ENCODE measurements around the gene SCAF8.
"Not testable (repeated sequence)": the region's sequence is repeated elsewhere in the genome, so short reads cannot be mapped to it uniquely, and the experiment has no call there.

The SCAF8 gene

DNA sequence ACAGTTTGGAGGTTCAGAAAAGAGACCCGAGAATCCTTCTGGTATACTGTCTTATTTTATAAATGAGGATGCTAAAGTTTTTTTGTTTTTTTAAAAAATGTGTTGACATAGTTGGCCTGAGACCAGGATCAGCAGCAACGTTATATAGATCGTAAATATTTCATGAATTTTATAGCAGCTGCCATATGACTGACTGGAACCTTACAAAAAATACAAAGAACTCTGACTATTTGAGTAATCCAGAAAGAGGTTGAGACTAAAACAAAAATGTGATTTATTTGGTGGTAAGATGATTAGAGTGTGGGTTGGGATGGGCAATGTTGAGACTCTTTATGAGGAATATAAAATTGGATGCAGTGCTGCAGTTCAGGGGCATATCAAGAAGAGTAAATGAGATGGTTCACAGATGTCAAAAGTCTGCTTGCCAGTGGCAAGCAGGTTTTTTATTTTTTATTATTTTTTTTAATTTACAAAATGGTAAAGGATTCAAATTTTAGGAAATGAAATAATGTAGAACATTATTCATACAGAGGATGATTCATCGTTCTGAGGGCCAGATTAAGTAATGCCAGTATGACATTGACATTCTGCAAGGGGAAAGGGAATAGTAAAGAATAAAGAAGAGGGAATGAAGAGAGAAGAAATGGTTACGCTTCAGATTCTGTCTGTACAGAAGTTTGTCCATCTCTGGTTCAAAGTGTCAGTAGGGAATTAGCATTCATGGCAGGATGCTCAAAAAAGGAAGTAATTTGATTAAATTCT is 58.5 kb downstream of the SCAF8 start:
- DNase-seq: no peak

GRCh38 chr6:154792325-154792724 is 59.1 kb downstream of the SCAF8 start:
- no peak for DNase-seq

- no peak for DNase-seq
Observed at GRCh38 chr6:154792761-154793160, 59.5 kb downstream of the SCAF8 start.

DNA sequence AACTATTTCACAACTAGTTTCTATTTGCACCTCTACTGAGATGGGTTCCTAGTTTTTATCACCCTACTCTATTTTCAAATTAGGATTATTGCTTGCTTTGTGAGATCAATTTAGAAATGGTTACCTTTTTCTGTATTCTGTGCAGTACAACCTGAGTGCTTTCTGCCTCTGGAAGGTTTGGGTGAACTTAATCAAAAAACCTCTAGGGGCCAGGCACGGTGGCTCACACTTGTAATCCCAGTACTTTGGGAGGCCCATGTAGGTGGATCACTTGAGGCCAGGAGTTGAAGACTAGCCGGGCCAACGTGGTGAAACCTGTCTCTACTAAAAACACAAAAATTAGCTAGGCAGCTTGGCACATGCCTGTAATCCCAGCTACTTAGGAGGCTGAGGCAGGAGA is 63.3 kb downstream of the SCAF8 start:
- no peak for DNase-seq

DNA sequence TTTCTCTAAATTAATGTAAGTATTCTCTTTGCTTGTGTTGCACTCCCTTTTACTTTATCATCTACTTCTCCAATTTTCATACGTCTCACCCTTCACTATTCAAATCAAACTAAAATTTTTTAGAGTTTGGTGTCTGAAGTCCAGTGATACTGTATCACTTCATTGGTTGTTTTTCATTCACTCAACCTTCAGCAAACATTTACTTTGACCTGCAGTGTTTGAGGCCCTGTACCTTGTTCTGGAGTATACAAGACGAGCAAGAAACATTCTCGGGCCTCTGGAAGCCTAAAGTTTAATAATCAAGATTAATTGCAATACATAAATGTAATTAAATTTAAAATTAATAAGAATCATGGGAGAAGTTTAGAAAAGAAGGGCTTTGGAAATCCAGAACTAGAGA is 64.6 kb downstream of the SCAF8 start:
- no peak for DNase-seq

- no peak for DNase-seq
Observed at GRCh38 chr6:154800338-154800737, 67.1 kb downstream of the SCAF8 start.

DNA sequence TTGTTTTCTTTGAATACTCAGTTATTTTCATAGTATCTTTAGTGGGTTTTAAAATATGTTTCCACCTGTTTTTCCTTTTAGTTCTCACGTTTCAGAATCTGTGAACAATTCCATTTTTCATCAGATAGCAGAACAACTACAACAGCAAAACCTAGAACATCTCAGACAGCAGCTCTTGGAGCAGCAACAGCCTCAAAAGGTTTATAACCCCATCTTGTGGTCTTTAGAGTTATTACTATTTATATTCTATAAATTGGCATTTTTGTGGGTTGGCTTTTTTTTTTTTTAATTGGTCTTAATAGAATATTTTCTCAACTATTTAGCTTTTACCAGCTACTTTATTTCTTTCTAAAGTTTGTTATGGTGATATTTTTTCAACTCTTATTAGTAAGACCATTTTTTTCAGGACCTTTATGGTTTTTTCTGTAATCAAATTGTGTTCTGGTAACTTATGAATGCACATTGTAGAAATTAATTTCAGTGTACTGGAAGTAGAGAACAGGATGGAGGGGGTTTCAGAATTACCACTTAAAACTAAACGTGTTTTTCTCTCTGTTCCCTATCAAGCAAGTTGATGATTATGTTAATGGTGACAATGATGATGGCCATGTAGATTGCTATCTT is 72.2 kb downstream of the SCAF8 start:
- no peak for DNase-seq

GRCh38 chr6:154806804-154807203 is 73.6 kb downstream of the SCAF8 start:
- no peak for DNase-seq

DNA sequence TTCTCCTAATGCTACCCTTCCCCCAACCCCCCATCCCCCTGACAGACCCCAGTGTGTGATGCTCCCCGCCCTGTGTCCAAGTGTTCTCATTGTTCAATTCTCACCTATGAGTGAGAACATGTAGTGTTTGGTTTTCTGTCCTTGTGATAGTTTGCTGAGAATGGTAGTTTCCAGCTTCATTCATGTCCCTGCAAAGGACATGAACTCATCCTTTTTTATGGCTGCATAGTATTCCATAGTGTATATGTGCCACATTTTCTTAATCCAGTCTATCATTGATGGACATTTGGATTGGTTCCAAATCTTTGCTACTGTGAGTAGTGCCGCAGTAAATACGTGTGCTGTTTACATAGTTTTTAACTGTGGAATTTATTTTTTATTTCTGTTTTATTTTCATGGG is 78.4 kb downstream of the SCAF8 start:
- not testable (repeated sequence) for DNase-seq

- DNase-seq: no peak
Observed at GRCh38 chr6:154814063-154814462, 80.8 kb downstream of the SCAF8 start.

- DNase-seq: no peak
Observed at GRCh38 chr6:154815938-154816820, 83.0 kb downstream of the SCAF8 start.

DNA sequence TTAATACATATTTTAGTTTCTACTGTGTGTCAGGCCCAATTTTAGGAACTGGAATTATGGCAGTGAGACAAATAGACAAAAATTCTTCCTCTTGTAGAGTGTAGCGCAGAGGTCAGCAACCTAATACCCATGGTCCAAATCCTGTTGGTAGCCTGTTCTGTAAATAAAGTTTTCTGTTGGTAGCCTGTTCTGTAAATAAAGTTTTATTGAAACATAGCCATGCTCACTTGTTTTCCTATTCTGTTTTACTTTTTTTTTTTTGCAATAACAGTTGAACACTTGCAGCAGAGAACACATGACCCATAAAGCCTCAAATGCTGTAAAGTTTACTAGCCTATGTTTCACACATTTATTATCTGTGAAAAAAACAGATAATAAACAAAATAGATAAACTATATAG is 87.9 kb downstream of the SCAF8 start:
- no peak for DNase-seq

GRCh38 chr6:154821638-154822037 is 88.4 kb downstream of the SCAF8 start:
- DNase-seq: no peak

GRCh38 chr6:154822947-154823558 is 89.8 kb downstream of the SCAF8 start:
- DNase-seq: no peak

- DNase-seq: no peak
Observed at GRCh38 chr6:154824076-154824475, 90.9 kb downstream of the SCAF8 start.

DNA sequence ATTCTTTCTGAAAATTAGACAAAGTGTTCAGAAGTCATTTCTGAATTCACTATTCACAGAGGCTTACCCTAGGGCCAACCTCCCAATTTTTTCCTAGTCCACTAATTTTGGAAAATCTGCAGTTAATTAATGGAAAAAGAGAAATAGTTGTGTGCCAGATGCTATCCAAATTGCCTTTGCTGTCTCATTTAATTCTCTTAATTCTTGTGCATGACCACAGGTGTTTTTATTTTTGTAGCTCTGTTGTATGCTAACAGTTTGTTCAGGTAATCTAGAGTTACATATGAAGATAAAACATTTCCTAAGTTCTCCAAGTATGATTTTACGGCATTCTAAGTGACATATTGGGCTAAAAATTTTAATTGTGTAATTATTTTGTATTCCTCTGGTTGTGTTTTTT is 96.8 kb downstream of the SCAF8 start:
- DNase-seq: no peak

DNA sequence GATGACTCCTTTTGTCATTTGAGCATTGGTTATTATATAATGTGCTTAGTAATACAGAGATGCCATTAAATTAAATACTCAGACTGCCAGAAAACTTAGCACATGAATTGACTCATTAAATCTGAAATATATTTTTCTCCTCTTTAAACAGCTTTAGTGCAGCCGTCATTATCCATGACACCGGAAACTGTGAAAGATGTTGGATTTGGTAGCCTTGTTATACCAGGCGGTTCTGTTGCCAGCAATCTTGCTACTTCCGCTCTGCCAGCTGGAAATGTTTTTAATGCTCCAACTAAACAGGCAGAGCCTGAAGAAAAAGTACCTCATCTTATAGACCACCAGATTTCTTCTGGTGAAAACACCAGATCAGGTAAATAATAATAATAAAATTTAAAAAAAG is 97.6 kb downstream of the SCAF8 start:
- DNase-seq: no peak

DNA sequence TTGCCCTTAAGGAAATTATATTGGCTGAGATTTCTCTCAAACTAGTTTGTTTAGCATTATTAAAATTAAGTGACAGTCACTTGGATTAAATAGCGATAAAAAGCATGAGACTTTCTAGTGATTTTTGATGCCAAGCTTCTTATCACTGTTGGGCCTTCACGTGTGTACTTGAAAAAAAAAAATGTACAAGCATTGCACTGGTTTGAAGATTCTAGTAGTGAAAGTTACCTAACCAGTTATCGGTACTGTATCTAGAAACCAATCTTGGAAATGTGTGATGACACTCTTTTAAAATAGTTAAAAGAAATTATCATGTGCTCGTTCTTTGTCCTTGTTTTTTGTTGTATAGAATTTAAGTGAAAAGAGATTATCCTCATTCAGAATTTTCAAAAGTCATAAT is 102.1 kb downstream of the SCAF8 start:
- no peak for DNase-seq

GRCh38 chr6:154839546-154839945 is 106.3 kb downstream of the SCAF8 start:
- DNase-seq: no peak

DNA sequence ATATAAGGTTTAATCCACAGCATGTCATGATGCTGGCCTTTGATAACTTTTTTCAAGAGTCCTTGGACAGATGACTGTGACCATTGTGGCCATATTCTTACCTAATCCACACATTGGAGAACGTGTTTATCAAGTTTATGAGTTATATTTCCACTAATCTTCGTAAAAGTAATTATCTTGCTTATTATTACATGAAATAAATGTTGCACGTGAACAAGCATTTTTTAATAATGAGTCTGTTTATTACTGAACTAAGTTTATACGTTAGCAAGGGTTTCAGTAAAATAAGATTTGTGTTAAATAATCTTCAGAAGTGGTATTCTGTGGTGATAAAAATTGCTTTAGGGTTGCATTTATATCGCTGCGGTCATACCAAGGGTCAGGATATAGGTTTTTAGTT is 107.1 kb downstream of the SCAF8 start:
- no peak for DNase-seq

DNA sequence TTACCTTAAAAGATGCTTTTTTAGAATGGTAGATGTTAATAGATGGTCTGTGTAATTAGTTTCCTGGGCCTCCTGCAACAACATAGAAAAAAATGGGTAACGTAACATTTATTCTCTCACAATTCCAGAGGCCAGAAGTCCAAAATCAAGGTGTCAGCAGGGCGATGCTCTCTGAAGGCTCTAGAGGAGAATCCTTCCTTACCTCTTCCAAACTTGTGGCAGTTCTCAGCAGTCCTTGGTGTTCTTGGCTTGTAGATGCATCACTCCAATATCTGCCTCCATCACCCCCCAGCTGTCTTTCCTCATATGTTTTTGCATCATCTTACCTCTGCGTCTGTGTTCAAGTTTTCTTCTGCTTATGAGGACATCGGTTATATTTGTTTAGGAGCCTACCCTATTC is 107.9 kb downstream of the SCAF8 start:
- no peak for DNase-seq

- no peak for DNase-seq
Observed at GRCh38 chr6:154842833-154843232, 109.6 kb downstream of the SCAF8 start.

DNA sequence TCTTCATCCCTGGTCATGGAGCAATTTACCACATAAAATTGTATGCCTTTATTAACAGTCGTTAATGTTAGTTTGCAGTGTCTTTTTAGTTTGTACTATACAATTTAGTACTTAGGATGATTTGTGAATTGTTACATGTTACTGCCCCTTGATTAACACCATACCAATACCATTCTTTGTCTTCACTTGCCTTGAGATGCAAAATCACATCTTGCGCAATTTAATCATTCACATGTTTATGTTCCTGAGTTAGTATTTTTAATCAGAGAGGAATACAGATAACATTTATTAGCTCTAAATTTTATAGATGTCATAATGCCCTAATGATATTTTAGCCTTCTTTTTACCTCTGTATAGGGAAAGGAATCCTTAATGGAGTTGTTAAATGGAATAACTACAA is 114.1 kb downstream of the SCAF8 start:
- no peak for DNase-seq
